ENCODE data around the gene UTP14C.

DNA sequence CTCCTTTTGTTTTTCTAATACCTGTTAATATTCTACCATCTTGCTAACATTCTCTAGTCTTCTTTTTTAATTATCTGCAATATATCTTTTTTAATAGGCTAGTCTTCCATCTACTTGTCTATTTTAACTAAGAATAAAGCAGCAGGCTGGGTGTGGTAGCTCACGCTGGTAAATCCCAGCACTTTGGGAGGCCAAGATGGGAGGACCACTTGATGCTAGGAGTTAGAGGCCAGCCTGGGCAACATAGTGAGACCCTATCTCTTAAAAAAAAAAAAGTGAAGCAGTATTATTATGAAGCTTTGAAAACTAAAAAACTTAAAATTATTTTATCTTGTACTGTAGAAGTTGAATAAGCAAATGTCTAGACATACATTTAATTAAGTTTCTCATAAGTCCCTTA lies 3.3 kb downstream of the UTP14C start:
- TF ChIP-seq, protein P1, sequence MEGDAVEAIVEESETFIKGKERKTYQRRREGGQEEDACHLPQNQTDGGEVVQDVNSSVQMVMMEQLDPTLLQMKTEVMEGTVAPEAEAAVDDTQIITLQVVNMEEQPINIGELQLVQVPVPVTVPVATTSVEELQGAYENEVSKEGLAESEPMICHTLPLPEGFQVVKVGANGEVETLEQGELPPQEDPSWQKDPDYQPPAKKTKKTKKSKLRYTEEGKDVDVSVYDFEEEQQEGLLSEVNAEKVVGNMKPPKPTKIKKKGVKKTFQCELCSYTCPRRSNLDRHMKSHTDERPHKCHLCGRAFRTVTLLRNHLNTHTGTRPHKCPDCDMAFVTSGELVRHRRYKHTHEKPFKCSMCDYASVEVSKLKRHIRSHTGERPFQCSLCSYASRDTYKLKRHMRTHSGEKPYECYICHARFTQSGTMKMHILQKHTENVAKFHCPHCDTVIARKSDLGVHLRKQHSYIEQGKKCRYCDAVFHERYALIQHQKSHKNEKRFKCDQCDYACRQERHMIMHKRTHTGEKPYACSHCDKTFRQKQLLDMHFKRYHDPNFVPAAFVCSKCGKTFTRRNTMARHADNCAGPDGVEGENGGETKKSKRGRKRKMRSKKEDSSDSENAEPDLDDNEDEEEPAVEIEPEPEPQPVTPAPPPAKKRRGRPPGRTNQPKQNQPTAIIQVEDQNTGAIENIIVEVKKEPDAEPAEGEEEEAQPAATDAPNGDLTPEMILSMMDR (conservative IDR thresholded peaks at IDR 0.05; ENCODE audit: low read depth in 2 of 2): no peak
- no peak for TF ChIP-seq EZH2 (IDR thresholded peaks at IDR 0.05; ENCODE audit: low read depth, unreplicated experiment)
- TF ChIP-seq EZH2phosphoT487 (IDR thresholded peaks at IDR 0.05; ENCODE audit: unreplicated experiment): no peak
- TF ChIP-seq, protein P2, sequence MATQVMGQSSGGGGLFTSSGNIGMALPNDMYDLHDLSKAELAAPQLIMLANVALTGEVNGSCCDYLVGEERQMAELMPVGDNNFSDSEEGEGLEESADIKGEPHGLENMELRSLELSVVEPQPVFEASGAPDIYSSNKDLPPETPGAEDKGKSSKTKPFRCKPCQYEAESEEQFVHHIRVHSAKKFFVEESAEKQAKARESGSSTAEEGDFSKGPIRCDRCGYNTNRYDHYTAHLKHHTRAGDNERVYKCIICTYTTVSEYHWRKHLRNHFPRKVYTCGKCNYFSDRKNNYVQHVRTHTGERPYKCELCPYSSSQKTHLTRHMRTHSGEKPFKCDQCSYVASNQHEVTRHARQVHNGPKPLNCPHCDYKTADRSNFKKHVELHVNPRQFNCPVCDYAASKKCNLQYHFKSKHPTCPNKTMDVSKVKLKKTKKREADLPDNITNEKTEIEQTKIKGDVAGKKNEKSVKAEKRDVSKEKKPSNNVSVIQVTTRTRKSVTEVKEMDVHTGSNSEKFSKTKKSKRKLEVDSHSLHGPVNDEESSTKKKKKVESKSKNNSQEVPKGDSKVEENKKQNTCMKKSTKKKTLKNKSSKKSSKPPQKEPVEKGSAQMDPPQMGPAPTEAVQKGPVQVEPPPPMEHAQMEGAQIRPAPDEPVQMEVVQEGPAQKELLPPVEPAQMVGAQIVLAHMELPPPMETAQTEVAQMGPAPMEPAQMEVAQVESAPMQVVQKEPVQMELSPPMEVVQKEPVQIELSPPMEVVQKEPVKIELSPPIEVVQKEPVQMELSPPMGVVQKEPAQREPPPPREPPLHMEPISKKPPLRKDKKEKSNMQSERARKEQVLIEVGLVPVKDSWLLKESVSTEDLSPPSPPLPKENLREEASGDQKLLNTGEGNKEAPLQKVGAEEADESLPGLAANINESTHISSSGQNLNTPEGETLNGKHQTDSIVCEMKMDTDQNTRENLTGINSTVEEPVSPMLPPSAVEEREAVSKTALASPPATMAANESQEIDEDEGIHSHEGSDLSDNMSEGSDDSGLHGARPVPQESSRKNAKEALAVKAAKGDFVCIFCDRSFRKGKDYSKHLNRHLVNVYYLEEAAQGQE (IDR thresholded peaks at IDR 0.05; ENCODE audit: unreplicated experiment): no peak
- no peak for TF ChIP-seq POLR2AphosphoS5 (IDR thresholded peaks at IDR 0.05; ENCODE audit: low read depth)
- TF ChIP-seq ZNF114 (CRISPR knock-in tag; IDR thresholded peaks at IDR 0.05): no peak
